OCI-LY3 (cell line): ENCODE data around the gene COL9A2.

Experiments
- EZH2phosphoT487 ChIP-seq: fragments of 200-600 bp; shearing (Covaris generic); IDR thresholded peaks from 2 replicates; pipeline ENCODE4 v1.6.1; 2018; ENCODE audit warnings: antibody characterized with exemption, mixed run types, low read depth
- TF ChIP-seq, protein P1 (sequence below): fragments of 200-600, 300-600 bp; sonication (generic); IDR thresholded peaks from 2 replicates; pipeline ENCODE4 v1.5.1; 2014; ENCODE audit warnings: antibody characterized with exemption, low read length, low read depth

GRCh38 chr1:40313329-40313957 lies 3.6 kb downstream of the COL9A2 start:
- TF ChIP-seq, protein P1, sequence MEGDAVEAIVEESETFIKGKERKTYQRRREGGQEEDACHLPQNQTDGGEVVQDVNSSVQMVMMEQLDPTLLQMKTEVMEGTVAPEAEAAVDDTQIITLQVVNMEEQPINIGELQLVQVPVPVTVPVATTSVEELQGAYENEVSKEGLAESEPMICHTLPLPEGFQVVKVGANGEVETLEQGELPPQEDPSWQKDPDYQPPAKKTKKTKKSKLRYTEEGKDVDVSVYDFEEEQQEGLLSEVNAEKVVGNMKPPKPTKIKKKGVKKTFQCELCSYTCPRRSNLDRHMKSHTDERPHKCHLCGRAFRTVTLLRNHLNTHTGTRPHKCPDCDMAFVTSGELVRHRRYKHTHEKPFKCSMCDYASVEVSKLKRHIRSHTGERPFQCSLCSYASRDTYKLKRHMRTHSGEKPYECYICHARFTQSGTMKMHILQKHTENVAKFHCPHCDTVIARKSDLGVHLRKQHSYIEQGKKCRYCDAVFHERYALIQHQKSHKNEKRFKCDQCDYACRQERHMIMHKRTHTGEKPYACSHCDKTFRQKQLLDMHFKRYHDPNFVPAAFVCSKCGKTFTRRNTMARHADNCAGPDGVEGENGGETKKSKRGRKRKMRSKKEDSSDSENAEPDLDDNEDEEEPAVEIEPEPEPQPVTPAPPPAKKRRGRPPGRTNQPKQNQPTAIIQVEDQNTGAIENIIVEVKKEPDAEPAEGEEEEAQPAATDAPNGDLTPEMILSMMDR = no peak
- TF ChIP-seq EZH2phosphoT487 = no peak
